Measurements from ENCODE around the gene PCCA. TPM values are rescaled to one million over a fixed set of nuclear protein-coding genes. Genes with fewer than 3 reads are reported as not detected.

PCCA gene
- polyA plus RNA-seq, 1 of the 3 experiments (the other 2 are of a cell fraction) = 7.3 TPM

- WGBS (ENCODE audit: low lambda C conversion rate) = 94% methylated on average over 24 of the region's 27 CpGs
- CTCF ChIA-PET = interaction anchor here (0.7 to 1.6 kb wide), 4 partner anchors 7 to 554 kb away, joined by 3 to 5 read pairs (median 3); no protein-coding TSS in a partner anchor
Observed at GRCh38 chr13:100520936-100521850, 432.3 kb downstream of the PCCA start.

More at GRCh38 chr13:100520936-100521850, 432.3 kb downstream of the PCCA start:
- H3K4me3 ChIP-seq (ENCODE audit: low read depth in 2 of 2, low read length in 1 of 2) = no peak overlapping the region
- TF ChIP-seq EP300 (IDR thresholded peaks at IDR 0.05; ENCODE audit: borderline replicate concordance in 1 of 2, low read depth in 1 of 2, low read length in 1 of 2) (no peak), MAX (IDR thresholded peaks at IDR 0.05; ENCODE audit: low read depth) (no peak), GABPA (IDR thresholded peaks at IDR 0.05; ENCODE audit: low read depth) (no peak), TEAD4 (IDR thresholded peaks at IDR 0.05; ENCODE audit: borderline replicate concordance, insufficient read depth) (no peak), MXI1 (IDR thresholded peaks at IDR 0.05; ENCODE audit: low read depth, low read length) (no peak), RCOR1 (IDR thresholded peaks at IDR 0.05; ENCODE audit: low read length) (no peak), RFX5 (IDR thresholded peaks at IDR 0.05; ENCODE audit: low read length) (no peak), EZH2phosphoT487 (IDR thresholded peaks at IDR 0.05; ENCODE audit: borderline replicate concordance, low read depth) (no peak), RXRA (IDR thresholded peaks at IDR 0.05; ENCODE audit: borderline replicate concordance, low read depth) (no peak), IRF3 (IDR thresholded peaks at IDR 0.05; ENCODE audit: low read depth, low read length) (no peak), ZBTB33 (IDR thresholded peaks at IDR 0.05; ENCODE audit: borderline replicate concordance, low read depth) (no peak), USF1 (IDR thresholded peaks at IDR 0.05; ENCODE audit: borderline replicate concordance, low read depth) (no peak), YY1 (IDR thresholded peaks at IDR 0.05; ENCODE audit: low read depth) (no peak), NRF1 (IDR thresholded peaks at IDR 0.05; ENCODE audit: low read depth, low read length) (no peak), JUND (IDR thresholded peaks at IDR 0.05) (no peak), PBX3 (IDR thresholded peaks at IDR 0.05) (no peak)
- no peak for DNase-seq
- H3K79me2 ChIP-seq (ENCODE audit: insufficient read depth) = no peaks in the 10 kb centered on the region
- no peaks in the 10 kb centered on the region for H3K9me3 ChIP-seq
- H3F3A ChIP-seq (replicated peaks; ENCODE audit: insufficient read depth) = no peaks in the 10 kb centered on the region
- H3K4me1 ChIP-seq (ENCODE audit: control insufficient read depth in 1 of 2, insufficient read depth in 2 of 2, low read depth in 1 of 2, low read length in 1 of 2) = peaks cover 6 to 7% of the 10 kb centered on the region in 2 experiments; a peak in 2 of 4 replicates
- no peak overlapping the region for H3K9ac ChIP-seq
- H3K4me2 ChIP-seq = no peak overlapping the region
- no peak overlapping the region for H3K27ac ChIP-seq (ENCODE audit: low read depth in 2 of 2, low read length in 1 of 2)
- H3K36me3 ChIP-seq (replicated peaks in 1 of 2; ENCODE audit: control insufficient read depth in 1 of 2, insufficient read depth in 2 of 2, low read length in 1 of 2) = no peaks in the 10 kb centered on the region
- H2AFZ ChIP-seq (ENCODE audit: low read depth) = no peak overlapping the region
- H4K20me1 ChIP-seq (ENCODE audit: insufficient read depth) = no peaks in the 10 kb centered on the region
- H3K27me3 ChIP-seq (ENCODE audit: insufficient read depth) = no peaks in the 10 kb centered on the region
- no peaks in the 10 kb centered on the region for H3K9me2 ChIP-seq
- POLR2A ChIA-PET = no interaction called here
